Left hindlimb (tissue), 1 donor: ENCODE measurements around the gene SHLD1.
"Not testable (repeated sequence)": the region's sequence is repeated elsewhere in the genome, so short reads cannot be mapped to it uniquely, and the experiment has no call there.

Experiments
- DNase-seq: peaks from one replicate; pipeline ENCODE4 v3.0.0-alpha.2; 2018

Gene SHLD1, protein sequence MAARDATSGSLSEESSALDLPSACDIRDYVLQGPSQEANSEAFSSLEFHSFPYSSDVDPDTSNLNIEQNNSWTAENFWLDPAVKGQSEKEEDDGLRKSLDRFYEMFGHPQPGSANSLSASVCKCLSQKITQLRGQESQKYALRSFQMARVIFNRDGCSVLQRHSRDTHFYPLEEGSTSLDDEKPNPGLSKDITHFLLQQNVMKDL

DNA sequence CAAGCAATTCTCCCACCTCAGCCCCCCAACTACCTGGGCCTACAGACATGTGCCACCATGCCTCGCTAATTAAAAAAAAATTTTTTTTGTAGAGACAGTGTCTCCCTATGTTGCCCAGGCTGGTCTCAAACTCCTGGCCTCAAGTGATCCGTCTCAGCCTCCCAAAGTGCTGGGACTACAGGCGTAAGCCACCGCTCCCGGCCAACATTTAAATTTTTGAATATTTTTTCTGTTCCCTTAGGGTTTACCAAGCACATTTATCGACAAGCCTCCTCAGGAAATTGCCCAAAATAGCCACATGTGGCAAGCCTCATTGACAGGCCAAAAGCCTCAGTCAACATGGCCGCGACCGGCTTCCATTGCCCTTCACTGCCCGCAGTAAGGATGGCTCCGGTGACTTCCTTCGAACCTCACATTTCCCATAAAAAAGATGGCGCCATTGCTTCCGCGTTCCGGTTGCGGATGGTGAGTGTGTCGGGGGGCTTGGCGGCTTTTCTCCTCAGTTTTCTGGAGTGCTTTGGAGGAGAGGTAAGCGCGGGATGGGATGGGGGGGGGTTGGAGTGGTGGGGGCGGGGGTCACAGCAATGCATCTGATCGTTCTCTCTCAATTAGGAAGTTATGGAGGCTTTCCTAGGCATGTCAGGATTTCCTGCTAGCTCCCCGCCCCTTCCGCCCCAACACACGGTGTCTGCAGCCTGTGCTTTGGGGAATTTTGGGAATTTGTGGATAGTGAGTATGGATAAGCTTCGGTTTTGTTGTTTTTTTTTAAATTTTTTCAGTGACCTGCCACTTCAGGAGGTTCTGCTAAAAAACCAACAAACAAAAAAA is at the start of gene SHLD1:
Gene SHLD1 (plus strand): TSS at position 450 of the 828 bp plus-strand sequence. CDS start 22,465 bp downstream, outside the sequence.
- peak; percentile 92 for DNase-seq

DNA sequence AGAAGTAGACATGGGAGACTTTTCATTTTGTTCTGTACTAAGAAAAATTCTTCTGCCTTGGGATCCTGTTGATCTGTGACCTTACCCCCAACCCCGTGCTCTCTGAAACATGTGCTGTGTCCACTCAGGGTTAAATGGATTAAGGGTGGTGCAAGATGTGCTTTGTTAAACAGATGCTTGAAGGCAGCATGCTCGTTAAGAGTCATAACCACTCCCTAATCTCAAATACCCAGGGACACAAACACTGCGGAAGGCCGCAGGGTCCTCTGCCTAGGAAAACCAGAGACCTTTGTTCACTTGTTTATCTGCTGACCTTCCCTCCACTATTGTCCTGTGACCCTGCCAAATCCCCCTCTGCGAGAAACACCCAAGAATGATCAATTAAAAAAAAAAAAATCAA is 47.9 kb upstream of the SHLD1 start:
- not testable (repeated sequence) for DNase-seq

DNA sequence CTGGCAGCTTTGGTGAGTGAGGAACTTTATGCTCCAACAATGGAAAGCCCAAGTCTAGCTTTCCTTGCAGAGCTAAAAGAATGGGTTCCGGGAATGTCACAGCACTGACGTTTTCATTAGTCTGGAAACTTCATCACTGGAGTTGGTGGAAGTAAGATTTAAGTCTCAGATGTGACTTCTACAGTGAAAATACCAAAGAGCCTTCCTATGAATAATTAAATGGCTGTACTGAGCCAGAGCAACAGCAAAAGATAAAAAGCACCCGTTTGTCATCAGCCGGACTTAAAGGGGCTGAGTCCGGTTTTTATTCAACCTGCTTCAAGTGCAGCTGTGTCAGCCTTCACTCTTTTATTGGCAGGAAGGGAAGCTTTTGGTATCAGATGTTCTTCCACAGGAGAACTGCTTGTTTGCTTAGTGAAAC is 46.5 kb upstream of the SHLD1 start:
- no peak for DNase-seq

DNA sequence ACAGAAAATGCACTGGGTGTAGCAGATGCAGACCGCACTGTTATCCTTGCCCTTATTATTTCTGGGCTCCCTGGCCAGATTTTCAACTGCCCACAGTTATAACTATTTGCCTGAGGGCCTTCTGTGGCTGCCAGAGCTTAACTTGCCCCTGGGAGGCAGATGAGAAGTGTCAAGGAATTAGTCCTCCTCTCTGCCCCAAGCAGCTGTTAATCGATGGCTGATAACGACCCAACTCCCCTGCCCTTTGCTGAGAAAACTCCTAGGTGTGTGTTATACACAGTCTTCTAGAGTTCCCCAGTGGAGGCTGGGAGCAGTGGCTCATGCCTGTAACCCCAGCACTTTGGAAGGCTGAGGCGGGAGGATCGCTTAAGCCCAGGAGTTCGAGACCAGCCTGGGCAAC is 44.4 kb upstream of the SHLD1 start:
- DNase-seq = no peak

DNA sequence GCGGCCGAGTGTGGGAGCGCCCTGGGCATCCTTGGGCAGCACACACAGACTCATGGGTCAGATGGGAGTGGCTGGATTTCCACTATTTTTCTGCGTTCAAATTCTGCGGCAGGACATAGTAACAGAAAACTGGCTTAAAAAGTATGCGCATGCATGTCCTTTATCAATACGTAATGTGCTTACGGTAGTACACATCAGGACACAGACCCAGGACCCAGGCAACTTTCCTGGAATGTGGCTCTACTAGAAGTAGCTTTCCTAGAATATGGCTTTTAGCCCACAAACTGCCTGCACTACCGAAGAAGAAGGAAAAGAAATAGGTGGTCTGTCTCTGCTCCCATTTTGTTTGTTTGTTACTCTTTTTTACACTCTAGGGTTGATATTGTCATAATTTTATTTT is 43.4 kb upstream of the SHLD1 start:
- DNase-seq = no peak

DNA sequence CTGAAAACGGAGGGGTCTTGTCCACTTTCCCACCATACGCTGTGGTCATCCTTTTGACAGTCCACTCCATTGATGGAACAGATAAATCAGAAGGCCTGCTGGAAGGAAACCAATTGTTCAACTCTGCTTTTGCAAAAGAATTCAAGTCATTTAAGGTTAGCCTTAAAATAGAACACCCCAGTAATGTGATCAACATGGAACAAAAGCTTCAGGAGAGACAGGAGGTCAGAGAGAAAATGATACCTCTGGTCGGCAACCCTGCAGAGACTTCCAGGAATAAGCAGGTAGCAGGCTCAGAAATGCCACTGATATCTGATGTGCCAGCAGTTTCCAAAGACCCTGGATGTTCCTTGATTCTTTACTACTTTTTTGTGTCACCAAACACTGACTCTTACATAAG is 39.6 kb upstream of the SHLD1 start:
- DNase-seq = no peak

DNA sequence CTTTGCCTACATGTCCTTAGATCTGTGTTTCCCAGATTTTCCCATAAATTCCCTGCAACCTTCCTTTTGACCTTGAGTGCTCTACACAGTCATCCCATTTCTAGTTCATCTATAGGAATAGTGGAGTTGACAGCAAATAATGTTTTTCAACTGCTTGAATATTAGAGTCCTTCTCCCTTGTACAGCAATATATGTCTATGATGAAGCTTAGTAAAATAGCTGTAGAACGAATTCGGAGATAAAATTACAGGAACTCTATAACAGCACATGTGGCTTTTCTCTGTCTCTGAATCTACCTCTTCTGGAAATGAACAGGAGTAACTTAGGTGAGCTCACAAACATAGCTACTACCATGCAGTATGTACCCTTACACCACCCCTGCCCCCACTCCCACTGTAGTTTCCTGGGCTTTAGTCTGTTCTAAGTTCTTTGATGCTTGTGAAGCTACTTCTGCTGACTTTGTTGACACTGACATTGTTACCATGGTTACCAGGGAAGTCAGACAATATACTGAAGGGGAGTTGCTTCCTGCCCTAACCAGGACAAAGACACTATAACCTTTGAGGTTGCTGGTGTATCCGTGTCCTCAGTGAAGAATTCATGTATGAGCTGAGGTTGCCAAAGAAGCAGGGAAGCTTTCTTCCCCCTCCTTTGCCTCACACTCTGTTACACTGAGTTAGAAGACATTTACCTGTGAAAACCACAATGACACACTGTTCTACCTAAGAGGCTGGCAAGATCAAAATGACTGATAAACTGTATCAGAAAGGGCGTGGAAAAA is 35.8 kb upstream of the SHLD1 start:
- no peak for DNase-seq

DNA sequence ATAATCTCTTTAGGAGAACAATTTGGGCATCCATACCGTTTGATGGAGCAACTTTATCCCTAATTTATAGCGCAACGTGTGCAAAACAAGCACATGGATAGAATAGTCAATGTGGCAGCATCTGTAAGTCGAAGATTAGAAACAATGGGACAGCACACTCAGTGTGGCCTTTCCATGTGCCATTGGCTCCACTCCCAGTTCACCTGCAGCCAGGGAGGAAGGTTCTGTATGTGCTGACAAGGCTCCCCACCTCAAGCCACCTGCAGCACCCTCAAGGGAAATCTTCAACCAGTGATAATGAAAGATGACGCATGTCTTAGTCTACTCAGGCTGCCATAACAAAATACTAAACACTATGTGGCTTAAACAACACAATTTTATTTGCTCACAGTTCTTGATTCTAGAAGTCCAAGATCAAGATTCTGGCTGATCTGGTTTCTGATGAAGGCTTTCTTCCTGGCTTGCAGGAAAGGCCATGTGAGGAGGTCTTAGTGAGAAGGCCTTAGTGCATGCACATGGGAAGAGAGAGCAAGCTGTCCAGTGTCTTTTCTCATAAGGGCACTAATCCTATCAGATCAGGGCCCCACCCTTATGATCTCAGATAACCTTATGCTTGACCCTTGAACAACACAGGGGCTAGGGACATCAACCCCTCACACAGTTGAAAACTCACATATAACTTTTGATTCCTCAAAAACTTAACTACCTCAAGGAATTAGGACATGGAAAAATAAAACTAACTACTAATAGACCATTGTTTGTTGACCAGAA is 34.9 kb upstream of the SHLD1 start:
- DNase-seq = no peak

DNA sequence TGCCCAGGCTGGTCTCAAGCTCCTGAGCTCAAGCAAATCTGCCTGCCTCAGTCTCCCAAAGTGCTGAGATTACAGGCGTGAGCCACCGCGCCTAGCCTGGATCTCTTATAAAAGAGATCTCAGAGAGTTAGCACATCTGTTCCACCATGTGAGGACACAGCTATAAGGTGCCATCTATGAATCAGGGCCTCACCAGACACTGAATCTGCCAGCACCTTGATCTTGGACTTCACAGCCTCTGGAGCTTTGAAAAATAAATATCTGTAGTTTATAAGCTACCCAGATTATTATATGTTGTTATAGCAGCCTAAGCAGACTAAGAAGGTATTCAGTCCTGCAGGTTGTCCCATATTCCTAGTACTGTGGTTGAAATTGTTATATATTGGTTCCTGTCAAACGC is 33.2 kb upstream of the SHLD1 start:
- DNase-seq = no peak

DNA sequence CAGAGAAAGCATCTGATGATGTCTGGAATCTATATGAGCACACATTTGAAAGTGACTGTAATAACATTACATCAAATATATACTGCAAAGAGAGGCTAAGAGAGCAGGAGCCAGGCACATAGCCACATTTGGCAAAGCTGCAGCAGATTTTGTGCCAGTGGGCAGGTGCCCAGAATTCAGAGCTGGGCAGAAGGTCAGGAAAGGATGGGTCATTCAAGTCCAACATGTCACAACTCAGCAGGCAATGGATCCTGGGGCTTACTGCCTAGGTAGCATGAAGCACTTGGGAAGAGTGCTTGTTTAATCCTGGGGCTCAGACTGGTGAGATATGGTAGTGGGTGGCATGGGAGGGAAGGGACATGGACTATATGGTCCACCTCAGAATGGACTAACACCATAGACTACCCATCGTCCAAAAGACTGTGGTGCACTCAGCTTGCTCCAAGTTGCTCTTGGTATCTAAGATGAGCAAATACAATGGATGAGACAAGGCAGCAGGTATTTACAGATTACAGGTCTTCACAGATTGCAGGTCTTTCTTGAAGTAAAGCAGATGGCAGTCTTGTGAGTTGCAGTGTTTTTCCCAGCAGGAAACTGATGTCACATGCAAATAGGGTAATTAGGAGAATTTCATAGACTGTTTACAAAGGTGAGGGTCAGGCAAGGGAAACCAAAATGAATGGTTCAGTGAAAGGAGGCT is 31.2 kb upstream of the SHLD1 start:
- DNase-seq = peak; percentile 36

DNA sequence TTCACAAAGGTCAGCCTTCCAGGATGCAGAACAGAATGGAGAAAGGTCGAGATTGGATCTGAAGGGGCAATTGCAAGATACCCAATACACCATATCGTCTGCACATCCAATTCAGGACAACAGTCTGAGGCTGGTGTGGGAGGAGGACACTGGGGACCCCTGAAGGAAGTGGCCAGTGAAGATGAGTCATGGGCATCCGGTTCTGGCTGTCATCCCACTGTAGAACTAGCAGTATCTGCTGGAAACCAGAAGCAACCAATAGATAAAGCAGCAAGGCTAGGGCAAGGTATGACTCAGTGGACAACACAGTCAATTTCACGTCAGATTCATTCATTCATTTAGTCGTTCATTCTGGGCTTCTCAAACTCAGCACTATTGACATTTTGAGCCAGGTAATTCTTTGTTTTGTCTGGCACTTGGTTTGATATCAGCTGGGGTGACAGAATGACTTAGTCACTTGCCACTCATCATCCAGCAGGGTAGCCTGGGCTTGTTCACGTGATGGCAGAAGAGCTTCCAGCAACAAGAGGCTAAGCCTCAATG is 30.3 kb upstream of the SHLD1 start:
- no peak for DNase-seq

DNA sequence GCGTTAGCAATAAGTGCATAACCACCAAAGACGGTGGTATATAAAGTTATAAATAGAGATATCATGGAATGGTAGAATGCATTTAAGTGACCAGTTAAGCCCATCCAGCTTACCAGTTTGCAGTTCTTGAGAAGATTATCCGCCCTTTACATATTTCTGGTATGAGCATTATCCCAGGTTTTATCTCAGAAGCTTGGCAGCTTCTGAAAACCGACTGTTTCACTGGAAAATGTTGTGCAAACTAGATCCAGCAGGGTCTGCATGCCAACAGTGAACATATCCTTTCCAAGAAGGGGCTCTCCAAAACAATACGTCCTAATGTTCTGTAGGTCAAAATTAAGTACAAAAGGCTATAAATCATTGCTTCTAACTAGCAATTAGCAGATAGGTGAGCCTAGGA is 29.5 kb upstream of the SHLD1 start:
- no peak for DNase-seq

DNA sequence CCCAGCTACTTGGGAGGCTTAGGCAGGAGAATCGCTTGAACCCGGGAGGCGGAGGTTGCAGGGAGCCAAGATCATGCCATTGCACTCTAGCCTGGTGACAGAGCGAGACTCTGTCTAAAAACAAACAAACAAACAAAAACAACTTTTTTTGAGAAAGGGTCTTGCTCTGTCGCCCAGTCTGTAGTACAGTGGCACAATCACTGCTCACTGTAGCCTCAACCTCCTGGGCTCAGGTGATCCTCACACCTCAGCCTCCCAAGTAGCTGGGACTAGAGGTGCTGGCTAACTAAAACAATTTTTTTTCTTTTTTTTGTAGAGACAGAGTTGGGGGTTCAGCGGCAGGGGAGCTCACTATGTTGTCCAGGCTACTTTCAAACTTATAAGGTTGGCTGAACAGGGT is 28.8 kb upstream of the SHLD1 start:
- not testable (repeated sequence) for DNase-seq

DNA sequence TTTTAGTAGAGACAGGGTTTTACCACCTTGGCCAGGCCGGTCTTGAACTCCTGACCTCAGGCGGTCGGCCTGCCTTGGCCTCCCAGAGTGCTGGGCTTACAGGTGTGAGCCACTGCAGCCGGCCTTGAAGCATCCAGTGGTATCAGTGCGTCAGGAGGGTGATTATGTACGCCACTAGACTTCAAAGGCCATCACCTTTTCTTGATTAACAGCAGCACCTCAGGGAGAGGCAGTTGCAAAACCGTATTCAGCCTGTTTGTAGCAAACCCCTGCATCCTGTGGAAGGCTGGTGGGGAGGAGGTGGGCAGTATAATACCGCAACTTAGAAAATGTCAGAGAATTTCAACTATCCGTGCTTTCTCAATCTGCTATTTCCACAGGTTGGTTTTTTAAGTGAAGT is 27.3 kb upstream of the SHLD1 start:
- DNase-seq = no peak

DNA sequence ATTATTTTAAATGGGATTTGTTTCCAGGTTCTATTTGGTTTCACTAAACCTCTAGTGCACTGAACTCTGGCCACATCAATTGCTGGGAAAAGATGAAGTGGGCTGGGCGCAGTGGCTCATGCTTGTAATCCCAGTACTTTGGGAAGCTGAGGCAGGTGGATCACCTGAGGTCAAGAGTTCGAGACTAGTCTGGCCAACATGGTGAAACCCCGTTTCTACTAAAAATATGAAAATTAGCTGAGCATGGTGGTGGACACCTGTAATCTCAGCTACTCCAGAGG is 25.1 kb upstream of the SHLD1 start:
- not testable (repeated sequence) for DNase-seq

DNA sequence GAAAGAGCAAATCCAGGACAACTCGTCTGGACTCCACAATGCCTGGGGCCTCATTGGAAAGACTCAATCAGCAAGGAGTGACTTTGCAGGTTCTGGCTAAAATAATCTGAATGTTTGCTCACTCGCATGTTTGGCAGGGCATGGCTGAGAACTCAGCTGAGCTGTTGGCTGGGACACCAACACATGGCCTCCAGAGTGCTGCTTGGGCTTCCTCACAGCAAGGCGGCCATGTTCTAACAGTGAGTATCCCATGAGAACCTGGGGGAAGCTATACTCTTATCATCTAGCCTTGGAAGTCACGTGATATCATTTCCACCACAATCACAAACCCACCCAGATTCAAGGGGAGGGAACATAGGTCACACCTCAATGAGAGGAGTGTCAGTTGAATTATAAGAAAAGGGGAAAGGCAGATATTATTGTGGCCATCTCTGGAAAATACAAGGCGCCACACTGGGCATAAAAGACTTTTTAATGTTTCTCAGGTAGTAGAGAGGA is 23.1 kb upstream of the SHLD1 start:
- DNase-seq = no peak

DNA sequence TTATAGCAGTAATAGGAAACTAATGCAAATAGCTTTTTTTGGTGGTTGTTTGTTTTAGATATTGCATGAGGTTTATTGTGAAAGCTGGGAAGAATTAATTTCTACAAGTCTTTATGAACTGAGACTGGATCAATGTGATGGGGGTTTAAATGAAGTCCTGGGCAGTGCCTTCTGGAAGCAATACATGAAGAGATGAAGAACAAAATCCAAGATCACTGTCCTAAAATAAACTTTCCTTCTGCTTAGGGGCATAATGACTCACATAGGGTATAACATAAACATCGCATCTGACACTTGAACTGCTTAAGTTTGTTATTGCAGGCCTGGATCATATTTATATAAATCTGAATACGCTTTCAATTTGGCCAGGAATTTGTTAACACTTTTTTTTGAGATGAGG is 20.9 kb upstream of the SHLD1 start:
- DNase-seq = no peak

DNA sequence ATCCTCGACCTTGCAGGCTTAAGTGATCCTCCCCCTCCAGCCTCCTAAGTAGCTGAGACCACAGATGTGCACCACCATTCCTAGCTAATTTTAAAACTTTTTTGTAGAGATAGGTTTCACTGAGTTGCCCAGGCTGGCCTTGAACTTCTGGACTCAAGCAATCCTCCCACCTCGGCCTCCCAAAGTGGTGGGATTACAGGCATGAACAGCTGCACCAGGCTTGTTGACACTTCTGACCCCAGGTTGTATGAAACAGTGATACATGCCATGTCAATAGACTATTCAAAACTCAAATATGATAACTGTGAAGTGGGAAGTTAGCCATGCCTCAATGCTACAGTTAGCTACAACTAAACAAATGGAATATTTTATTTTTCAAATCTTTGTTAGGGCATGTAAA is 20.1 kb upstream of the SHLD1 start:
- DNase-seq = no peak

DNA sequence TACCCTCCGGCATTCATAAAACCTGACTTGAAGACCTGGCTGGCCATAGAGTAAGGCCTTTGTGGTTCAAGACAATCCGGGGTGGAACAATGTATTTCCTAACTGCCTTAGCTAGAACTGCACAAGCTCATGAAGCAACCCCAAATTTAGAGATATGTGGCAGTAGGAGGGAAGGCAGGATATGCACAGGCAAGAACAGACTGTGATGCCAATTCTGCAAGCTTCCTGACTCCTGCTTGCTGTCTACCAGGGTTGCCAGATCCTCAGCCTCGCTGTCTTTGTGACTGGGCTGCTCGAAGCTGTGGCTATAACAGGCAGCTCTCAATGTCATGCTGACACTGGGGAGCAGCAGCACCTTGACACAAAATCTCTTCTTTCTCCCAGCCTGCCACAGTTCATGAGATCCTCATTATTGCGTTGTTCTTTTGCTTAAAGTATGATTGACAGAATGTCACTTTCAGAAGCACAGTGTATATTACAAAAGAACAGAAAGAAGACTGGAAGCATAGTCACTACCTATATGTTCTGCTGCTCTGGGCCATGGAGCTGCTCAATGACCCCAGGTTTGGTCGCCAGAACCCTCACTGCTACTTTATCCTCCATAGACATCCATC is 18.3 kb upstream of the SHLD1 start:
- no peak for DNase-seq

DNA sequence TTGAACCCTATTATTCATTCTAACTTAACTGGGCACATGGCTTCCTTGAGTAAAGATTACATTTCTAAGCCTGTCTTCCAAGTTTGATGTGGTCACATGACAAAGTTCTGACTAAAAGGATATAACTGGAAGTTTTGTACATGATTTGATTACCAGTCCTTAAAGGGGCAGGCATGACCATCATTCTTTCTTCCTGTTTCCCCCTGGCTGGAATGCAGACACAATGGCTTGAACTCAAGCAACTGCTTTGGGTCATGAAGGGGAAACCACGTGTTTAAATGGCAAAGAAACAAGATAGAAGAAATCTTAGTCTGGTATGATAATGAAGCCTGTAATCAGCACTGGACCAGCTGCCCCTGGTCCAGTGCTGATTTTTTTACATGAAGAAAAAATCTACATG is 15.6 kb upstream of the SHLD1 start:
- DNase-seq = no peak

DNA sequence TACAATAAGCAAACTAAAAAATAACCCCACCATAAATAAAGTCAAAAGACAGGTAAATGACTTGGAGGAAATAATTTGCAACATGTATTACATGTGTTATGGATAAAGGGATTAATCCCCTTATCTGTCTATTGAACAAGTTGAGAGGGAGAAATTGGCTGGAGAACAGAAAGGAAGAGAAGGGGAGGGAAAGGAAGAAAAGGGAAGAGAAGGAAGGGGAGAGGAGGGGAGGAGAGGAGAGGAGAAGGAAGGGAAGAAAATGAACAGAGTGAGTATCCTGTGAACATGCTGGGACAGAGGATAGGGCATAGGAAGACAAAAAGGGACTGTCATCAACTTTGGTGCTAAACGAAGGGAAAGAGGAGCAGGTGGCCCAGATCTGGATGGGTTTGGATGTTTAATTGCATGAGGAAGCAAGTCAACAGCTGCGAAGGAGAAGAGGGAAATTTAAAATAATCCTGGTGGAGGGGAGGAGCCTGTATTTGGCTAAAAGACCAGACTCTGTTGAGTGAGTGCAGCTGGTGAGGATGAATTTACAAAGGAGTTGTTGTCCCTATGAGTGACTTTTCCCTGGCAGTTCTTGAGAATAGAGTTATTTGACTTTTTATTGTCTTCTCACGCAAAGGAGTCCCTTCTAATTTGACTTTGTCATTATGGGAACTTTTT is 14.2 kb upstream of the SHLD1 start:
- DNase-seq = peak; percentile 54
